ENCODE data around the gene MT4. TPM values are rescaled to one million over a fixed set of nuclear protein-coding genes. Genes with fewer than 3 reads are reported as not detected.

Gene MT4
- total RNA-seq, 1 experiment from 2014 or later = not detected

DNA sequence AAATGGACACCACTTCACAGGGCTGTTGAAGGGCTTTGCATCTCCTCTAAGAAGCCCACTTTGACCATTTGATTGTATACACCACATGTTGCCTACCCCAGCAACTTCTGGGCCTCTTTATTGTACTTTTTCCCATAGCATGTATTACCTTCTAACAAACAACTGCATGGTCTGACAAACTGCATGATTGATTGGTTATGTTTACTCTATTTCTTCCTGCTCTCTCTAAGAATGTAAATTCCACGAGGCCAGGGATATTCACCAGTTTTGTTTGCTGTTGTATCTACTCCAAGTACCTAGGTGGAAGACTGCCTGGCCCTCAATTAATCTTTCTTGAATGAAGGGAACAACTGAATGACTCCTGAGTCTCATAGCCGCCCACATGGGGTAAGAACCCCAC, 22.8 kb upstream of the MT4 start:
- no peaks in the 10 kb centered on the region for H3K9me3 Mint-ChIP-seq (ENCODE audit: low read depth, unreplicated experiment)
- peaks cover 18% of the 10 kb centered on the region for H3K27me3 Mint-ChIP-seq (ENCODE audit: unreplicated experiment)
- CTCF ChIA-PET = no interaction called here
- DNase-seq = no peak
- BruUV-seq (replicated peaks) = no TSS peak
- TF ChIP-seq, protein P1, sequence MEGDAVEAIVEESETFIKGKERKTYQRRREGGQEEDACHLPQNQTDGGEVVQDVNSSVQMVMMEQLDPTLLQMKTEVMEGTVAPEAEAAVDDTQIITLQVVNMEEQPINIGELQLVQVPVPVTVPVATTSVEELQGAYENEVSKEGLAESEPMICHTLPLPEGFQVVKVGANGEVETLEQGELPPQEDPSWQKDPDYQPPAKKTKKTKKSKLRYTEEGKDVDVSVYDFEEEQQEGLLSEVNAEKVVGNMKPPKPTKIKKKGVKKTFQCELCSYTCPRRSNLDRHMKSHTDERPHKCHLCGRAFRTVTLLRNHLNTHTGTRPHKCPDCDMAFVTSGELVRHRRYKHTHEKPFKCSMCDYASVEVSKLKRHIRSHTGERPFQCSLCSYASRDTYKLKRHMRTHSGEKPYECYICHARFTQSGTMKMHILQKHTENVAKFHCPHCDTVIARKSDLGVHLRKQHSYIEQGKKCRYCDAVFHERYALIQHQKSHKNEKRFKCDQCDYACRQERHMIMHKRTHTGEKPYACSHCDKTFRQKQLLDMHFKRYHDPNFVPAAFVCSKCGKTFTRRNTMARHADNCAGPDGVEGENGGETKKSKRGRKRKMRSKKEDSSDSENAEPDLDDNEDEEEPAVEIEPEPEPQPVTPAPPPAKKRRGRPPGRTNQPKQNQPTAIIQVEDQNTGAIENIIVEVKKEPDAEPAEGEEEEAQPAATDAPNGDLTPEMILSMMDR (IDR thresholded peaks at IDR 0.05; ENCODE audit: unreplicated experiment) = no peak
- H3K4me1 Mint-ChIP-seq (ENCODE audit: low read depth, unreplicated experiment) = no peaks in the 10 kb centered on the region
- intact Hi-C loops (cut with micrococcal nuclease; ENCODE audit: unreplicated experiment) = no loop called here
- no peak overlapping the region for H3K27ac Mint-ChIP-seq (ENCODE audit: unreplicated experiment)
- no peak overlapping the region for H3K4me3 Mint-ChIP-seq (ENCODE audit: low read depth, unreplicated experiment)
- H3K36me3 Mint-ChIP-seq (ENCODE audit: insufficient read depth, unreplicated experiment) = no peaks in the 10 kb centered on the region

DNA sequence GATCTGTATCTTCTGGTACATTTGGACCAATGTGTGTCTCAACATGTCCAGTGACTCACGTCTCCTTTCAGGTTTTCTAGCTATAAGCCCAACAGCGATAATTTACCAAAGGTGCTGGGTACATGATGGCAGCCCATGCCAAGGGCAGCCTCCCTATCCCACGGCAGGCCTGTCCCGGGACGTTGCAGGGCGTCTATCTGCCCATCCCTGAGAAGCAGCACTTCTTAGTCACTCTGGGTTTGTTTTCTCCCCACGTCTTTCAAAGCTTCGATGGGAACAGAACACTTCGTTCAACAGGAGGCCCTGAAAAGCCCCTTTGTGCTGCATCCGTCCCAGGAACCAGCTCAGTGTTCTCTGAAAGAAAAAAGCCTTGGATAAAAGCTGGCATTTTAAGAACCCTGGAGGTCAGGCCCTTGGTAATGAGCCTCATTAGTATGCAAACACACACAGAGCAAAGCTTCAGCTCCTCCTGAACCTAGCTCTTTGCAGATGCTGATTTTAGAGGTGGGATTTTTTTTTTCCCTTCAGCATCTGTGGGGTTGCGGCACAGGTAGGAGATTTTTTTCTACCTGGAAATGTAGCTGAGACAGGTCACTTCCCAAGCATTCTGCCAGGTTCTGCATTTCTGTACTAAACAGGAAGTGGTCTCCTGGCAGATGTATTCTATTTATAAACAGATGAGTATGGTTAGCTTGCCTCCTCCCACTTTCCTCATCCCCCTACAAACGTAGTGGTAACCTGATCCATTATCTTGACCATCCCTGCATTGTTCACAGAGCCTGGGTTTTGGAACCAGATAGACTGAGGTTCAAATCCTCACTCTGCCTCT, 17.5 kb upstream of the MT4 start:
- Mint-ChIP-seq H3K4me3 (ENCODE audit: low read depth, unreplicated experiment) (no peak overlapping the region), H3K36me3 (ENCODE audit: insufficient read depth, unreplicated experiment) (no peaks in the 10 kb centered on the region), H3K9me3 (ENCODE audit: low read depth, unreplicated experiment) (no peaks in the 10 kb centered on the region), H3K4me1 (ENCODE audit: low read depth, unreplicated experiment) (no peaks in the 10 kb centered on the region), H3K27ac (ENCODE audit: unreplicated experiment) (no peak overlapping the region), H3K27me3 (ENCODE audit: unreplicated experiment) (peaks cover 59% of the 10 kb centered on the region)
- CTCF ChIA-PET = interaction anchor here (0.7 kb wide), 1 partner anchor 10 kb away, joined by 4 read pairs; no protein-coding TSS in a partner anchor
- intact Hi-C loops (cut with micrococcal nuclease; ENCODE audit: unreplicated experiment) = no loop called here
- BruUV-seq (replicated peaks) = no TSS peak
- DNase-seq = no peak
- TF ChIP-seq, protein P1 (IDR thresholded peaks at IDR 0.05; ENCODE audit: unreplicated experiment) = no peak

DNA sequence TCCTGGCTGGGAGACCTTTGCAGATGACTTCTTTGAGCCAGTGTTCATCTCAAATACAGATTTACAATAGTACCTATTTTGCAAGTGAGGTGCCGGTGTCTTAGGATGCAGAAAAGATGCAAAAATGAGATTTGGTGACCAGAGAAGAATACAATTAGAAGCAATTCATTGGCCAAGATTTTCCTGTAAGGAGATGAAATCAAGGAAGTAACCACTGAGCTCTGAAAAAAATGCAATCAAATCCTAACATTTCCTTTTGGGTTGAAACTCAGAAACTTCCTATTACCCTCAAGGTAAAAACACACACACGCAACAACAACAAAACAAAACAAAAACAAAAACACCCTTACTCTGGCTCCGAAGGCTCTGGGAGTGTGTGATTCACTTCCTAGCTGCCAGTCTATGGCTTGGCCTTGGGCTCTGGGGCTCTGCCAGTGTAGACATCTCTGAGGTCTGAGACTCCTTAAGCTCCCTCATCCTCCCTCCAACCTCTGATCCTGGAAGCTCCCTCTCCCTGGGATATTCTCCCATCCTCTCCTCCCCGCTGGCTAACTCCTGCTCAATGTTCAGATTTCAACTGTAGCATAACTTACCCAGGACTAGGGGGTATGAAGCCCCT, 16.8 kb upstream of the MT4 start:
- Mint-ChIP-seq H3K4me1 (ENCODE audit: low read depth, unreplicated experiment) (no peaks in the 10 kb centered on the region), H3K9me3 (ENCODE audit: low read depth, unreplicated experiment) (no peaks in the 10 kb centered on the region), H3K4me3 (ENCODE audit: low read depth, unreplicated experiment) (no peak overlapping the region), H3K27ac (ENCODE audit: unreplicated experiment) (no peak overlapping the region), H3K27me3 (ENCODE audit: unreplicated experiment) (peaks cover 59% of the 10 kb centered on the region), H3K36me3 (ENCODE audit: insufficient read depth, unreplicated experiment) (no peaks in the 10 kb centered on the region)
- intact Hi-C loops (cut with micrococcal nuclease; ENCODE audit: unreplicated experiment) = no loop called here
- no peak for DNase-seq
- BruUV-seq (replicated peaks) = no TSS peak
- TF ChIP-seq, protein P1 (IDR thresholded peaks at IDR 0.05; ENCODE audit: unreplicated experiment) = no peak
- CTCF ChIA-PET = no interaction called here

DNA sequence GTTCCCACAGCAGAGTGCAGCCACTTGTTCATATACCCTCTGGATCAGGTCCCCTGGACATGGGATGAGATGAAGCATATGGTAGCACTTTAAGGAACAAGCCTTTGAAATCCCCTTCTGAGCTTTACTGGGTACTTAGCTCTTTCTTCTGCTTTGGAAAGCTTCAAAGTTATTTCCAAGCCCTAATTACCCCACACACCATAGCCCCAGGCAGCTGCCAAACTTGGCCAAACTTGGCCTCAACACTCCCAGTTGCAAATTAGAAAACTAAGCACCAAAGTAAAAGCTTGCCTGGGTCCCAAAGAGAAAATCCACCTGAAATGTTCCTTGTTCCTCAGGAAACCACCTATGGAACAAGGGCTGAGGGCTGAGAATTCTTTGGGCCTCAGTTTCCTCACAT, 15.7 kb upstream of the MT4 start:
- TF ChIP-seq, protein P1 (IDR thresholded peaks at IDR 0.05; ENCODE audit: unreplicated experiment) = no peak
- CTCF ChIA-PET = no interaction called here
- H3K36me3 Mint-ChIP-seq (ENCODE audit: insufficient read depth, unreplicated experiment) = no peaks in the 10 kb centered on the region
- H3K4me1 Mint-ChIP-seq (ENCODE audit: low read depth, unreplicated experiment) = no peaks in the 10 kb centered on the region
- H3K4me3 Mint-ChIP-seq (ENCODE audit: low read depth, unreplicated experiment) = no peak overlapping the region
- intact Hi-C loops (cut with micrococcal nuclease; ENCODE audit: unreplicated experiment) = no loop called here
- no peak overlapping the region for H3K27ac Mint-ChIP-seq (ENCODE audit: unreplicated experiment)
- no peak for DNase-seq
- no peaks in the 10 kb centered on the region for H3K9me3 Mint-ChIP-seq (ENCODE audit: low read depth, unreplicated experiment)
- peaks cover 70% of the 10 kb centered on the region for H3K27me3 Mint-ChIP-seq (ENCODE audit: unreplicated experiment)
- BruUV-seq (replicated peaks) = no TSS peak

Measured in Calu3 (cell line).